Epithelial cell of prostate (primary cell): Measurements from ENCODE around the gene ANO10.

Experiments used
- DNase-seq: peaks from one replicate; pipeline ENCODE4 v3.0.0-alpha.2; 2011; ENCODE audit warnings: low read depth, low spot score
- H3K27ac ChIP-seq: fragments of 450-650 bp; 2 replicates; pipeline ENCODE4 v1.5.1; 2017; ENCODE audit warnings: mild to moderate bottlenecking

ANO10 gene

GRCh38 chr3:43436507-43437140, 185.2 kb downstream of the ANO10 start:
- no peak for DNase-seq
- no peak overlapping the region for H3K27ac ChIP-seq

DNA sequence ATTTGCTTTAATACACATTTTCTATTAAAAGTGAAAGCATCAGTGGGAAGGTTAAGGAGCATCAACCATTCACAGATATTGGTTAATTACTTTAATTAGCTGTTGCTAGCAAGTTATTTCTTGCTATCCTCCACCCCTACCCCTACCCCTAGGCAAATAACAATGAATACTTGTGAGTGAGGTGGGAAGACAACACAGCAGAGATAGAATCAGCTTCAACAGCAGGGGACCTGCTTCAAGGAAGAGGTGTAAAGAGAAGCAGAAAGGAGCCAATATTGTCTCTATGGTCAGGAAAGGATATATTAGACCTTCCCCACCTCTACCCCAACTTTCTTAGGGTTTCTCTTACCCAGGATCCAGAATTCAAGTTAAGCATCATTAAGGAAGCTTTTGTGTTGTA, 186.1 kb downstream of the ANO10 start:
- H3K27ac ChIP-seq: no peak overlapping the region
- DNase-seq: no peak

DNA sequence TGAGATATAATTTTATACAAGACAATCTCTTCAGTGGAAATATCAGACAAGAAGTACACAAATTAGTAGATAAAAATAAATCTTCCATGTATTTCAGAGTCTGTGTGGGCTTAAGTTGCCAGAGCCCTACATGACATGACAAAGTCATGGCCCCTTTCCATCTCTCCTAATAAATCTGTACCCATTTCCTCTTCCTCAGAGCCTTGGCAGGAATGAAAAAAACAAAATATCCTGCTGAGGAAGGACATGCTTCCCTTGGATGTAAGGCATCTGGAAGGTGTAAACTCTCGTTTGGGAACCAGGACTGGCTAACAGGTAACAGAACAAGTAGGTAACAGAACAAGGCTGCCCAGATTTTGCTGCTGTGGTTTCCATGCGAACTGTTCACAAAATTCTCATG, 187.4 kb downstream of the ANO10 start:
- no peak overlapping the region for H3K27ac ChIP-seq
- no peak for DNase-seq

DNA sequence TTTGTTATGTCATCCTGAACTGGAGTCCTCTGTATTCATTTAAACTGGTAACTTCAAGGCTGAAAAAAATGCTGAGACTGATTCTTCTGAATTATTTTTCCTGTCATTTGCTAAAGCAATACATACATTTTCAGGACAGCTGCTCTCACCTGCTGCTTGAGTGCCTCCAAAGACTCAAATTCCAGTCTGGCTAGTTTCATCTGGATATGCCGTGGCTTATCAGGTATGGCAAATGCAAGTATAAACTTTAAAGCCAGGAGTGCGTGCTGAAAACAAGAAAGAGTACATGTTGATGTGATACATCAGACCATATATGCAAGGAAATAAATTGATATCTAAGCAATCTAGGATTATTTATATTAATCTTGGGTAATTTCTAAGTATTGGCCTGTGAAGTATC, 189.3 kb downstream of the ANO10 start:
- no peak for DNase-seq
- H3K27ac ChIP-seq: no peak overlapping the region

GRCh38 chr3:43426388-43426787, 195.4 kb downstream of the ANO10 start:
- DNase-seq: no peak
- no peak overlapping the region for H3K27ac ChIP-seq

- no peak for DNase-seq
- no peak overlapping the region for H3K27ac ChIP-seq
These were observed 196.0 kb downstream of the ANO10 start for GRCh38 chr3:43425829-43426228.

GRCh38 chr3:43423639-43424038, 198.2 kb downstream of the ANO10 start:
- no peak overlapping the region for H3K27ac ChIP-seq

DNA sequence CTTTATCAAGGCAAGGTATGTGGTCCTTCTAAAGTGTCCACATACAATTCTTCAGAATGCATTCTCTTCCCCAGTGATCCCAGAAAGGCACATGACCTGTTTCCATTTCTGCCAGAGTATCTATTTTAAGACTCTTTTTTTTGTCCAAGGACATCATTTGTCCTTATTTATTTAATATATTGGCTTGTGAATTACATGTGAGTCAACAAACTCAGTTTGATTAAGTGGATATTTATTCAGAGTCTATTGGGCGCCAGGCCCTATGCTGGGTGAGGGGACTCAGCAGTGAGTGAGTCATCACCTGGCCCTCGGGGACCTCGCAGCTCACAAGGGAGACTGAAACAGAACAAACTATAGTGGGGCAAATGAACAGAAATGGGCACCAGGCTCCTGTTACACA, 198.7 kb downstream of the ANO10 start:
- no peak overlapping the region for H3K27ac ChIP-seq
- DNase-seq: no peak

More at GRCh38 chr3:43423639-43424038, 198.2 kb downstream of the ANO10 start:
- DNase-seq: no peak

- DNase-seq: no peak
These were observed 203.1 kb downstream of the ANO10 start for GRCh38 chr3:43418601-43419272.

DNA sequence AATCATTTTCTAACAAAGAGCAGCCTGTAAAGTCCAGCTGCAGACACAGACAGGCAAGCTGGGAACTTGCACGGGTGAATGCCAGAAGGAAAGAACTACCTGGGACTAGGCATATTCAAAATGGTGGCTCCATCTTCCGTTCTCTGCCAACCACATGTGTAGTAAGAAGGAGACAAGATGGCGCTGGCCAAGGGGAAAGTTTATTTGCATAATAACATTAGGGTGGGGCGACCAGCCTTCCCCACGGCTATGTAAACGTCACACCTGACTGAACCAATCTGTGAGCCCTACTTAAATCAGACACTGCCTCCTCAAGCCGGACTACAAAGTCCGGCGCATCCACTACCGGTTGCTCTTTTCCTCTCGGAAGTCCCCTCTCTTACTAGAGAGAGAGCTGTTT, 204.7 kb downstream of the ANO10 start:
- H3K27ac ChIP-seq: no peak overlapping the region

More at GRCh38 chr3:43418601-43419272, 203.1 kb downstream of the ANO10 start:
- no peak overlapping the region for H3K27ac ChIP-seq

DNA sequence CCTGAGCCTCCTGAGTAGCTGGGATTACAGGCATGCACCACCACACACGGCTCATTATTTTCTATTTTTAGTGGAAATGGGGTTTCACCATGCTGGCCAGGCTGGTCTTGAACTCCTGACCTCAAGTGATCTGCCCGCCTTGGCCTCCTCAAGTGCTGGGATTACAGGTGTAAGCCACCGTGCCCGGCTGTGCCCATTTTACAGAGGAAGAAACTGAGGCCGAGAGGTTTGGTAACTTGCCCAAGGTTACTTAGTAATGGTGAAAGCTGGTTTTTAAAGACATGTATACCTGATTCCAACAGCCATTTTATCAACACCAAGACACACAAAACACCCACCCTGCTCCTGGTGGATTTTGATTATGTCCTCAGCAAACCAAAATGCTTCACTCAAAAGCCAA, 206.7 kb downstream of the ANO10 start:
- no peak overlapping the region for H3K27ac ChIP-seq
- no peak for DNase-seq

More for the DNA sequence above, 204.7 kb downstream of the ANO10 start:
- DNase-seq: no peak

GRCh38 chr3:43413676-43414368, 208.0 kb downstream of the ANO10 start:
- no peak for DNase-seq
- H3K27ac ChIP-seq: no peak overlapping the region

- no peak for DNase-seq
- H3K27ac ChIP-seq: no peak overlapping the region
These were observed 210.4 kb downstream of the ANO10 start for GRCh38 chr3:43411429-43411828.

- no peak overlapping the region for H3K27ac ChIP-seq
- DNase-seq: no peak
These were observed 211.2 kb downstream of the ANO10 start for GRCh38 chr3:43410592-43410991.

DNA sequence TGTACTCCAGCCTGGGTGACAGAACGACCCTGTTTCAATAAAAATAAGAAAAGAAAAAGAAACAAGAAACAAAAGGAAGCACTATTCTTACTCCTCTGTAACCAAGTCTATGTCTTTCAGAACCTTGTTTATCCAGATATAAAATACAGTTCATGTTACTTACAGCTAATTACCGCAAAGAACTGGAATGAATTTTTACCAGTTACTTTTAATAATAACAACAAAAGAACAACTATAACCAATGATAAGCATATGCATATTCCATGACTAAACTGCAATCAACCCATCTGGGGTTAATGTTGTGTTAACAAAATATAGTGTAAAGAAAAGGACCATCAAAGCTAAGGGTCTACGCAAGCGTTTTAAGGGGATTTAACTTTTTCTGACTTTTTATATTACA, 212.3 kb downstream of the ANO10 start:
- no peak overlapping the region for H3K27ac ChIP-seq
- DNase-seq: no peak

DNA sequence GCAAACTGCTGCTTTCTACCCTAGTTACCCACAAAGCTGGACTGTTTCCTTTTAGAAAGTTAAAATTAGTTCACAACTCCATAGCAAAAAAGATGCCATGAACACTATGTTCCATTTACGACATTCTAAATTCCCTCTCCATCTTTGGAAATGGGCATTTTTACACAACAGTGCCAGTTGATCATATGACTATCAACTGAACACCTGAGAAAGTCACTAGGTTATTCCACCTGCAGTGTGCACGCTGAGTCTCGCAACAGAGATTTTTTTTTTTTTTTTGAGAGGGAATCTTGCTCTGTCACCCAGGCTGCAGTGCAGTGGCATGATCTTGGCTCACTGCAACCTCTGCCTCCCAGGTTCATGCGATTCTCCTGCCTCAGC, 215.2 kb downstream of the ANO10 start:
- H3K27ac ChIP-seq: no peak overlapping the region

DNA sequence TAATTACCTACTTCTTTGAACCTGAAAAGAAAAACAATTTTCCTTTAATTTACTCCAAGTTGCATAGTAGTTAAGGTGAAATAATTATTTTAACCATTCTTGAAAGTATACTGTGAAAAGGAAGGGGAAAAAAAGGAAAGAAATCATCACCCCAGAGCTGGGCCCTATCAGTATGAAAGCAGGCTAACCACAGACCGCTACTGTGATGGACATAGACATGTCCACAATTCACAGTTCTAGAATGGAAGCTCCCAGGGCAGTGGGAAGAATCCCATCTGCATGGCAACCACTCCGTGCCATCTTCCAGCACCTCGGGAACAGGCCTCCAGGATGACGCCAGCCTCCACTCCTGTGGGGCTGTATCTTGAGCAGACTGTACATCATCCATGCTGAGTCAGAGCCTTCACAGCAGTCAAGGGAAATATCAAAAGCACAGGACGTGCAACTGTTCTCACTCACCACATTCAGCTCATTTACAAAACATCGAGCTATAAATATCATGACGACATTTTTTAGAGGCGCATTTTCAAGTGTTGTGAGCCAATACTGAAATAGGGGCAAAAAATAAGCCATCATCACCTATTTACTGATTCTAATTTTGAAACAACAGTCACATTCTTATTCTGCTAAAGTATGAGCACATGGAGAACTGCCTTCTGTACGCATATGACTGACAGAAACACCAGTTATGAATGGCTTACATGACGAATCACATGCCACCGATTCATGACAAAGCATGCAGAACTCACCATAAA, 215.7 kb downstream of the ANO10 start:
- DNase-seq: no peak
- no peak overlapping the region for H3K27ac ChIP-seq

More for the DNA sequence above, 215.2 kb downstream of the ANO10 start:
- DNase-seq: no peak

- no peak for DNase-seq
- no peak overlapping the region for H3K27ac ChIP-seq
These were observed 220.8 kb downstream of the ANO10 start for GRCh38 chr3:43400781-43401730.

GRCh38 chr3:43400167-43400566, 221.6 kb downstream of the ANO10 start:
- no peak for DNase-seq
- no peak overlapping the region for H3K27ac ChIP-seq

DNA sequence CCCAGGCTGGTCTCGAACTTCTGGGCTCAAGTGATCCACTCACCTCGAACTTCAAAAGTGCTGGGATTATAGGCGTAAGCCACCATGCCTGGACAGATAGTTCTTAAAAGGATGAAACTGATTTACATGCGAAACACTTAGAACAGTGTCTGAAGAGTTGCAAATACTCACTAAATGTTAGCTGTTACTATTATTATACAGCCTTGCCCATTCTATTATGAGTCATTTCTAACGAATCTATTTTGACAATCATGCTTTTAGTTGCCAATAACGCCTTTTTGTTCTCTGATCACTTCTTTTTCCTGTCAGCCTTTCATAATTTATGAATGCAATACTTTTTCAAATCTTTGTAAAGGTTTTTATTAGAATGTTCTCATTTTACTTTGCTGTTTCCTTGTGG, 222.8 kb downstream of the ANO10 start:
- H3K27ac ChIP-seq: no peak overlapping the region
- DNase-seq: no peak
